ENCODE measurements around the gene SAPCD2. TPM values are rescaled to one million over a fixed set of nuclear protein-coding genes. Genes with fewer than 3 reads are reported as not detected.

Gene SAPCD2
- total RNA-seq, 4 donors from 2014 or later = 0.15 to 5.9 (median 1.0) TPM; not detected in 1

DNA sequence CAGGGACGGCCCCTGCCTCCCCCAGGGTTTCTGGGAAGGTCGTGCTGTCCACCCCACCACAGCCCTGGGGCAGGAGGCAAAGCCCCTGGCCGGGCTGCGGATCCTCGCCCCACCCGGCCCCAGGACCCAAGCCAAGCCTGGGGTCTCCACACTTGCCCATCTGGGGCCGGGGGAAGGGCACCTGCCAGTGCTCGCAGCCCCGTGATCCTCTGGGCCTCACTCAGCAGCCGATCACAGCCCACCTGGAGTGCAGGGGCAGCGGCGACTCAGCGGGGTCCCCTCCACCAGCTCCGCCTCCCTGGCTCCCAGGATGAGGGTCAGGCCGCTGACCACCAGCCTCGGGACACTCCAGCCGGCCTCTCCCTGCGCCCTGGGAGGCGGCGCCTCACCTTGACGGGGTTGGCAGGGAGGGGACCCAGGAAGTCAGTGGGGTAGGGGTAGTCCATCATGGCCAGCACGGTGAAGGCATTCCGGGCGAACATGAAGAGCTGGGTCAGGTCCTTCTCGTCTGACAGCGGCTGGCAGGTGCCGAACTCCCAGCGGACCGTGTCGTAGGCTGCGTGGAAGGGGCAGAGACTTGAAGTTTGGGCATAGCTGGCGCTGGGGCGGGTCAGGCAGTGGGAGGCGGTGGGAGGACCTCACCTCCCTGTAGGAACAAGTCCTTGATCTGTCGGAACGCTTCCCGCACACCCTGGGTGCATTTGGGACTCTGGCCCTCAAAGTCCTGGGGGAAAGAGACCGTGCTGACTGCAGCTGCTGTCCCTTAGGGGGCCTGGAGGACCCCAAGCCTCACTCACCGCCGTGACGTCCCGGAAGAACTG, 42.4 kb upstream of the SAPCD2 start:
- H3K4me3 ChIP-seq = no peak overlapping the region
- no peaks in the 10 kb centered on the region for H3K36me3 ChIP-seq
- no peaks in the 10 kb centered on the region for H3K9me3 ChIP-seq
- intact Hi-C loops (cut with DNase I; ENCODE audit: low total_unique reads) = loop anchor here (10.0 kb wide), 1 partner anchor 112 kb away; the partner anchor contains the start of genes CYSRT1, RNF208 and RNF224
- H3K27ac ChIP-seq = no peak overlapping the region
- H3K27me3 ChIP-seq = no peaks in the 10 kb centered on the region
- peaks cover 0 to 6% of the 10 kb centered on the region in 2 donors for H3K4me1 ChIP-seq
- TF ChIP-seq POLR2A (IDR thresholded peaks at IDR 0.05) = no peak
- no peak for TF ChIP-seq CTCF (IDR thresholded peaks at IDR 0.05)
- DNase-seq = no peak

- Histone ChIP-seq H3K27me3 (no peaks in the 10 kb centered on the region), H3K4me1 (peaks cover 0 to 6% of the 10 kb centered on the region in 2 donors), H3K4me3 (no peak overlapping the region), H3K9me3 (no peaks in the 10 kb centered on the region), H3K36me3 (no peaks in the 10 kb centered on the region), H3K27ac (no peak overlapping the region)
- no peak for DNase-seq
- no peak for TF ChIP-seq POLR2A (IDR thresholded peaks at IDR 0.05)
- no peak for TF ChIP-seq CTCF (IDR thresholded peaks at IDR 0.05)
- intact Hi-C loops (cut with DNase I; ENCODE audit: low total_unique reads) = loop anchor here (10.0 kb wide), 1 partner anchor 113 kb away; the partner anchor contains the start of genes CYSRT1, RNF208 and RNF224
Observed at GRCh38 chr9:137111788-137112563, 41.6 kb upstream of the SAPCD2 start.

GRCh38 chr9:137110911-137111787, 40.8 kb upstream of the SAPCD2 start:
- no peaks in the 10 kb centered on the region for H3K27me3 ChIP-seq
- TF ChIP-seq POLR2A (IDR thresholded peaks at IDR 0.05) (no peak), CTCF (IDR thresholded peaks at IDR 0.05) (no peak)
- no peak overlapping the region for H3K27ac ChIP-seq
- intact Hi-C loops (cut with DNase I; ENCODE audit: low total_unique reads) = loop anchor here (10.0 kb wide), 1 partner anchor 114 kb away; the partner anchor contains the start of genes CYSRT1, RNF208 and RNF224
- H3K4me3 ChIP-seq = no peak overlapping the region
- no peak for DNase-seq
- H3K9me3 ChIP-seq = no peaks in the 10 kb centered on the region
- H3K4me1 ChIP-seq = peaks cover 0 to 6% of the 10 kb centered on the region in 2 donors
- H3K36me3 ChIP-seq = no peaks in the 10 kb centered on the region

GRCh38 chr9:137110147-137110910, 40.0 kb upstream of the SAPCD2 start:
- DNase-seq = no peak
- intact Hi-C loops (cut with DNase I; ENCODE audit: low total_unique reads) = loop anchor here (10.0 kb wide), 1 partner anchor 114 kb away; the partner anchor contains the start of genes CYSRT1, RNF208 and RNF224
- H3K27ac ChIP-seq = no peak overlapping the region
- no peaks in the 10 kb centered on the region for H3K9me3 ChIP-seq
- no peaks in the 10 kb centered on the region for H3K36me3 ChIP-seq
- peaks cover 0 to 6% of the 10 kb centered on the region in 2 donors for H3K4me1 ChIP-seq
- no peak overlapping the region for H3K4me3 ChIP-seq
- no peak for TF ChIP-seq POLR2A (IDR thresholded peaks at IDR 0.05)
- no peaks in the 10 kb centered on the region for H3K27me3 ChIP-seq

Measured in uterus (tissue), 4 donors.